ENCODE data around the gene STXBP6. TPM values are rescaled to one million over a fixed set of nuclear protein-coding genes. Genes with fewer than 3 reads are reported as not detected.
A peak's percentile ranks its signal among the peaks of the same experiment; 100 is the strongest.
"Not testable (repeated sequence)": the region's sequence is repeated elsewhere in the genome, so short reads cannot be mapped to it uniquely, and the experiment has no call there.

The STXBP6 gene
- total RNA-seq, 1 donor from 2014 or later, result 16.9 TPM

- no peak for DNase-seq (ENCODE audit: low read depth in 2 of 2)
Observed at GRCh38 chr14:24988760-24989159, 61.2 kb downstream of the STXBP6 start.

GRCh38 chr14:24986206-24986893, 63.6 kb downstream of the STXBP6 start:
- DNase-seq (ENCODE audit: low read depth in 2 of 2), result no peak

GRCh38 chr14:24984846-24985589, 64.9 kb downstream of the STXBP6 start:
- DNase-seq (ENCODE audit: low read depth in 2 of 2), result peak in 1 of 2 donors; percentile 35

- peak in 1 of 2 donors; percentile 56 for DNase-seq (ENCODE audit: low read depth in 2 of 2)
Observed at GRCh38 chr14:24982472-24983155, 67.3 kb downstream of the STXBP6 start.

- no peak for DNase-seq (ENCODE audit: low read depth in 2 of 2)
Observed at GRCh38 chr14:24979725-24980239, 70.2 kb downstream of the STXBP6 start.

GRCh38 chr14:24978862-24979724, 70.9 kb downstream of the STXBP6 start:
- DNase-seq (ENCODE audit: low read depth in 2 of 2), result no peak

GRCh38 chr14:24976602-24977001, 73.3 kb downstream of the STXBP6 start:
- DNase-seq (ENCODE audit: low read depth in 2 of 2), result no peak

- no peak for DNase-seq (ENCODE audit: low read depth in 2 of 2)
Observed at GRCh38 chr14:24975393-24975792, 74.6 kb downstream of the STXBP6 start.

- DNase-seq (ENCODE audit: low read depth in 2 of 2), result no peak
Observed at GRCh38 chr14:24974591-24975374, 75.2 kb downstream of the STXBP6 start.

- DNase-seq (ENCODE audit: low read depth in 2 of 2), result no peak
Observed at GRCh38 chr14:24972844-24973243, 77.1 kb downstream of the STXBP6 start.

GRCh38 chr14:24971255-24971654, 78.7 kb downstream of the STXBP6 start:
- no peak for DNase-seq (ENCODE audit: low read depth in 2 of 2)

- no peak for DNase-seq (ENCODE audit: low read depth in 2 of 2)
Observed at GRCh38 chr14:24966579-24966964, 83.4 kb downstream of the STXBP6 start.

- peak; percentile 14 to 40 for DNase-seq (ENCODE audit: low read depth in 2 of 2)
Observed at GRCh38 chr14:24965934-24966578, 83.9 kb downstream of the STXBP6 start.

- no peak for DNase-seq (ENCODE audit: low read depth in 2 of 2)
Observed at GRCh38 chr14:24965578-24965933, 84.4 kb downstream of the STXBP6 start.

- peak in 1 of 2 donors; percentile 2 for DNase-seq (ENCODE audit: low read depth in 2 of 2)
Observed at GRCh38 chr14:24964591-24964990, 85.4 kb downstream of the STXBP6 start.

- DNase-seq (ENCODE audit: low read depth in 2 of 2), result no peak
Observed at GRCh38 chr14:24964048-24964447, 85.9 kb downstream of the STXBP6 start.

GRCh38 chr14:24962118-24962517, 87.8 kb downstream of the STXBP6 start:
- DNase-seq (ENCODE audit: low read depth in 2 of 2), result not testable (repeated sequence)

- DNase-seq (ENCODE audit: low read depth in 2 of 2), result no peak
Observed at GRCh38 chr14:24960816-24961215, 89.1 kb downstream of the STXBP6 start.

GRCh38 chr14:24959791-24960331, 90.1 kb downstream of the STXBP6 start:
- DNase-seq (ENCODE audit: low read depth in 2 of 2), result peak in 1 of 2 donors; percentile 11

GRCh38 chr14:24958271-24958670, 91.7 kb downstream of the STXBP6 start:
- no peak for DNase-seq (ENCODE audit: low read depth in 2 of 2)
